IMR-90 (cell line): ENCODE measurements around the gene RGS19. TPM values are rescaled to one million over a fixed set of nuclear protein-coding genes. Genes with fewer than 3 reads are reported as not detected.

ENCODE experiments used
- ATAC-seq: fragments of 200-7000 bp; cut with Tn5 transposase; 2 replicates; pipeline ENCODE4 v1.9.1; 2020; ENCODE audit warnings: low read depth, mild to moderate bottlenecking, moderate library complexity
- BruUV-seq: library from RNA; stranded (reverse); fragments of 400-500 nt; replicated peaks from 2 replicates; lab custom pipeline; 2021; lab: Mats Ljungman, UMichigan
- CTCF ChIA-PET: fragments of 300-600 bp; formaldehyde crosslinking; extraction: SDS; loops from one replicate; lab custom pipeline; 2021; ENCODE audit warnings: antibody characterized with exemption; lab: Yijun Ruan, JAX
- POLR2A ChIA-PET: fragments of 300-600 bp; sonication (Branson Sonifier 250); formaldehyde crosslinking; loops from one replicate; lab custom pipeline; 2022; ENCODE audit warnings: antibody characterized with exemption; ENCODE audit not compliant: unreplicated experiment; lab: Charles Lee
- DNase-seq: peaks from one replicate; pipeline ENCODE4 v3.0.0; 2013
- H2AFZ ChIP-seq: replicated peaks from 2 replicates; pipeline ENCODE3; 2013; ENCODE audit warnings: low read length, mild to moderate bottlenecking; ENCODE audit not compliant: poor library complexity
- H2AK5ac ChIP-seq: 2 replicates; pipeline ENCODE4 v1.6.1; 2013; ENCODE audit warnings: low read depth, low read length, inconsistent platforms
- H2AK9ac ChIP-seq: replicated peaks from 2 replicates; pipeline ENCODE3; 2013; ENCODE audit warnings: mild to moderate bottlenecking, low read depth, low read length, moderate library complexity; ENCODE audit not compliant: poor library complexity
- H2BK120ac ChIP-seq: 2 replicates; pipeline ENCODE4 v1.6.1; 2013; ENCODE audit warnings: low read depth, low read length, inconsistent platforms
- H2BK15ac ChIP-seq: 3 replicates; pipeline ENCODE4 v1.6.1; 2013; ENCODE audit warnings: low read depth, low read length, inconsistent platforms
- H2BK20ac ChIP-seq: 2 replicates; pipeline ENCODE4 v1.6.1; 2013; ENCODE audit warnings: low read depth, mild to moderate bottlenecking, inconsistent platforms, low read length, moderate library complexity
- H2BK5ac ChIP-seq: 2 replicates; pipeline ENCODE4 v1.6.1; 2013; ENCODE audit warnings: mild to moderate bottlenecking, low read depth, low read length, inconsistent platforms; ENCODE audit not compliant: poor library complexity, severe bottlenecking
- H3K14ac ChIP-seq: replicated peaks from 2 replicates; pipeline ENCODE4 v1.6.1; 2013; ENCODE audit warnings: low read depth, low read length, inconsistent platforms
- H3K18ac ChIP-seq: 2 replicates; pipeline ENCODE4 v1.6.1; 2013; ENCODE audit warnings: low read depth, low read length, control low read depth
- H3K23ac ChIP-seq: 2 replicates; pipeline ENCODE4 v1.6.1; 2013; ENCODE audit warnings: low read depth, low read length, inconsistent platforms
- H3K27ac ChIP-seq: 2 replicates; pipeline ENCODE4 v1.5.1; 2013; ENCODE audit warnings: mild to moderate bottlenecking, control low read depth, low read length; ENCODE audit not compliant: insufficient read depth
- H3K27me3 ChIP-seq: 2 replicates; pipeline ENCODE4 v1.6.1; 2013; ENCODE audit warnings: low read length; ENCODE audit not compliant: control insufficient read depth, insufficient read depth
- H3K36me3 ChIP-seq: 2 replicates; pipeline ENCODE4 v1.6.1; 2013; ENCODE audit warnings: low read length, mixed read lengths; ENCODE audit not compliant: control insufficient read depth, insufficient read depth
- H3K4ac ChIP-seq: 2 replicates; pipeline ENCODE4 v1.6.1; 2013; ENCODE audit warnings: low read depth, low read length, inconsistent platforms
- H3K4me1 ChIP-seq: 2 replicates; pipeline ENCODE4 v1.6.1; 2013; ENCODE audit warnings: low read length, mixed read lengths; ENCODE audit not compliant: control insufficient read depth, insufficient read depth
- H3K4me2 ChIP-seq: 2 replicates; pipeline ENCODE4 v1.6.1; 2013; ENCODE audit warnings: low read depth, mild to moderate bottlenecking, control low read depth, low read length, moderate library complexity
- H3K4me3 ChIP-seq: 2 replicates; pipeline ENCODE4 v1.5.1; 2013; ENCODE audit warnings: low read depth, mild to moderate bottlenecking, control low read depth, low read length, moderate library complexity; ENCODE audit not compliant: insufficient read depth
- H3K56ac ChIP-seq: 2 replicates; pipeline ENCODE4 v1.6.1; 2013; ENCODE audit warnings: low read length, inconsistent platforms; ENCODE audit not compliant: insufficient read depth; ENCODE audit errors: extremely low read depth
- H3K79me1 ChIP-seq, 2 experiments: 2 replicates each; pipeline ENCODE4 v1.6.1; 2013; ENCODE audit warnings: low read length in 2 of 2, inconsistent platforms in 1 of 2, low read depth in 1 of 2
- H3K9ac ChIP-seq: 2 replicates; pipeline ENCODE4 v1.6.1; 2013; ENCODE audit warnings: low read depth, low read length, control low read depth
- H3K9me1 ChIP-seq: 2 replicates; pipeline ENCODE4 v1.6.1; 2013; ENCODE audit warnings: low read length, inconsistent platforms; ENCODE audit not compliant: insufficient read depth
- H3K9me3 ChIP-seq: 2 replicates; pipeline ENCODE4 v1.6.1; 2013; ENCODE audit warnings: low read length; ENCODE audit not compliant: control insufficient read depth, insufficient read depth
- H4K20me1 ChIP-seq: 2 replicates; pipeline ENCODE4 v1.6.1; 2013; ENCODE audit warnings: low read length, inconsistent platforms; ENCODE audit not compliant: insufficient read depth
- H4K5ac ChIP-seq: 2 replicates; pipeline ENCODE4 v1.6.1; 2013; ENCODE audit warnings: mild to moderate bottlenecking, low read depth, low read length, control low read depth
- H4K8ac ChIP-seq, 2 experiments: 2 replicates each; pipeline ENCODE4 v1.6.1; 2013; ENCODE audit warnings: low read depth in 2 of 2, low read length in 2 of 2, control low read depth in 1 of 2, inconsistent platforms in 1 of 2
- H4K91ac ChIP-seq: 2 replicates; pipeline ENCODE4 v1.6.1; 2013; ENCODE audit warnings: low read depth, low read length, inconsistent platforms; ENCODE audit not compliant: insufficient read depth
- BHLHE40 ChIP-seq: fragments of 150-350 bp; IDR thresholded peaks from 2 replicates; pipeline ENCODE4 v1.6.1; 2016; ENCODE audit warnings: mild to moderate bottlenecking, low read depth, low read length
- CEBPB ChIP-seq: IDR thresholded peaks from 2 replicates; pipeline ENCODE4 v1.6.1; 2012; ENCODE audit warnings: low read depth, low read length, improper control_type of control experiment
- CHD1 ChIP-seq: IDR thresholded peaks from 2 replicates; pipeline ENCODE4 v1.6.1; 2012; ENCODE audit warnings: low read depth, low read length, improper control_type of control experiment
- FOS ChIP-seq: fragments of 150-350 bp; IDR thresholded peaks from 2 replicates; pipeline ENCODE4 v1.6.1; 2016; ENCODE audit warnings: low read depth, low read length
- MAFK ChIP-seq: IDR thresholded peaks from 2 replicates; pipeline ENCODE4 v1.6.1; 2012; ENCODE audit warnings: low read depth, low read length, improper control_type of control experiment
- MAZ ChIP-seq: IDR thresholded peaks from 2 replicates; pipeline ENCODE4 v1.6.1; 2012; ENCODE audit warnings: low read depth, mild to moderate bottlenecking, low read length, improper control_type of control experiment, moderate library complexity, borderline replicate concordance
- MXI1 ChIP-seq: IDR thresholded peaks from 2 replicates; pipeline ENCODE4 v1.6.1; 2012; ENCODE audit warnings: low read depth, mild to moderate bottlenecking, low read length, moderate library complexity, borderline replicate concordance
- NFE2L2 ChIP-seq: fragments of 150-350 bp; IDR thresholded peaks from 2 replicates; pipeline ENCODE4 v1.6.1; 2016; ENCODE audit warnings: low read depth, mild to moderate bottlenecking, low read length
- POLR2A ChIP-seq: IDR thresholded peaks from 2 replicates; pipeline ENCODE4 v1.6.1; 2012; ENCODE audit warnings: mild to moderate bottlenecking, low read depth, low read length
- RAD21 ChIP-seq: IDR thresholded peaks from 2 replicates; pipeline ENCODE4 v1.6.1; 2012; ENCODE audit warnings: low read length, improper control_type of control experiment
- RCOR1 ChIP-seq: IDR thresholded peaks from 2 replicates; pipeline ENCODE4 v1.6.1; 2012; ENCODE audit warnings: mild to moderate bottlenecking, low read length, improper control_type of control experiment; ENCODE audit not compliant: insufficient replicate concordance
- RFX5 ChIP-seq: IDR thresholded peaks from 2 replicates; pipeline ENCODE4 v1.8.0; 2012; ENCODE audit warnings: low read depth, mild to moderate bottlenecking, low read length, moderate library complexity
- SMC3 ChIP-seq: fragments of 150-350 bp; IDR thresholded peaks from 2 replicates; pipeline ENCODE4 v1.6.1; 2016; ENCODE audit warnings: low read depth, mild to moderate bottlenecking, antibody characterized with exemption, low read length, moderate library complexity
- WGBS, 2 experiments: methylation state at CpG; one replicate each; pipeline versions ENCODE4 v1.1.5 to v1.1.7; 2013; ENCODE audit warnings: missing lambda C conversion rate in 2 of 2; ENCODE audit not compliant: insufficient read length in 1 of 2; ENCODE audit errors: extremely low coverage in 2 of 2; 5-methylcytosine and 5-hydroxymethylcytosine counted together
- dilution Hi-C: fragments of 300-500 bp; cut with HindIII; formaldehyde crosslinking; loops from one replicate; pipeline ENCODE4 v1.14.3; 2018; ENCODE audit warnings: low sequenced_read_pairs; ENCODE audit not compliant: unreplicated experiment
- in situ Hi-C: fragments of 300-500 bp; cut with MboI; formaldehyde crosslinking; loops from 3 replicates; pipeline ENCODE4 v1.14.3; 2019; ENCODE audit warnings: low sequenced_read_pairs, inconsistent platforms, mixed read lengths
- intact Hi-C: fragments of 100-400 bp; cut with micrococcal nuclease; formaldehyde crosslinking; loops from 2 replicates; pipeline ENCODE4 v1.10.0; 2022
- polyA plus RNA-seq, 3 experiments: library from polyadenylated mRNA; depleted of rRNA; stranded (reverse); fragments of >200 nt; gene quantifications; 2 replicates each; pipeline ENCODE4 v1.2.3, GENCODE V29; 2012; ENCODE audit warnings: low replicate concordance in 1 of 3
- total RNA-seq: library from RNA; depleted of rRNA; stranded (reverse); fragments of >200 nt; gene quantifications from 2 replicates; pipeline ENCODE4 v1.2.3, GENCODE V29; 2012
- TF ChIP-seq, protein P1 (sequence below): fragments of 150-350 bp; IDR thresholded peaks from 2 replicates; pipeline ENCODE4 v1.6.1; 2017; ENCODE audit warnings: mild to moderate bottlenecking, antibody characterized with exemption, low read length, low read depth
- TF ChIP-seq, protein P2 (sequence below): fragments of 150-350 bp; IDR thresholded peaks from 2 replicates; pipeline ENCODE4 v1.6.1; 2016; ENCODE audit warnings: low read depth, mild to moderate bottlenecking, low read length, moderate library complexity, borderline replicate concordance
- TF ChIP-seq, protein P3 (sequence below): conservative IDR thresholded peaks from 2 replicates; pipeline ENCODE4 v1.5.1; 2012; ENCODE audit warnings: mild to moderate bottlenecking, low read depth, low read length, improper control_type of control experiment

Gene RGS19
- total and polyA plus RNA-seq, 2 of the 4 experiments (the other 2 are of a cell fraction), result 7.7 to 17.5 TPM

DNA sequence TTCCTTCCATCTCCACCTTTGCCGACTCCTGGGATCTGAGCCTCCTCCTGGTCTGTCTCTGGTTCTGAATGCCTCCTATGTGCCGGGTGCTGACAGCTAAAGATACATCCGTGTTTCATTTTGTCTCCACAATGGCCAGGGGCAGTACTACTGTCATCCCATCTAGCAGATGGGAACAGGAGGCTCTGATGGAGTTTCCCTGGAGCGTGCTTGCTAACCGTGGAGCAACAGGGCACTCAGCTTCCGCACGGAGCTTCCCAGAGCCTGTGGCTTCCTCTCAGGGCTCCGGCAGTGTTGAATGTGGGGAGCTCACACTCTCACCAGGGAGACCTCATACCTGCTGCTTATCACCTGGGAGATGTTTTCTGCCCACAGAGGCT is 40.0 kb upstream of the RGS19 start:
- Histone ChIP-seq H3K9me3 (no peaks in the 10 kb centered on the region), H3K9ac (no peak overlapping the region), H3K23ac (no peak overlapping the region), H3K4me2 (no peak overlapping the region), H3K27me3 (peaks cover 32% of the 10 kb centered on the region), H2AK5ac (no peak overlapping the region), H2BK120ac (no peak overlapping the region), H2BK5ac (no peak overlapping the region), H3K9me1 (no peaks in the 10 kb centered on the region), H4K8ac (no peak overlapping the region), H3K79me1 (no peaks in the 10 kb centered on the region), H3K36me3 (no peaks in the 10 kb centered on the region), H4K20me1 (no peaks in the 10 kb centered on the region), H4K91ac (no peak overlapping the region), H3K18ac (no peak overlapping the region), H3K4ac (no peak overlapping the region), H3K56ac (no peak overlapping the region), H3K4me3 (no peak overlapping the region), H2BK15ac (no peak overlapping the region), H4K5ac (no peak overlapping the region), H2AK9ac (no peak overlapping the region), H3K14ac (no peak overlapping the region), H3K4me1 (no peaks in the 10 kb centered on the region), H3K27ac (no peak overlapping the region), H2BK20ac (no peak overlapping the region), H2AFZ (no peak overlapping the region)
- WGBS, 2 experiments, result 60% methylated on average over 1 of the region's 8 CpGs; no CpG with 5 or more reads in 1 of the 2 experiments
- ATAC-seq, result no peak
- no peak for DNase-seq
- no TSS peak for BruUV-seq
- TF ChIP-seq RCOR1 (no peak), MXI1 (no peak), BHLHE40 (no peak), SMC3 (no peak), CEBPB (no peak), NFE2L2 (no peak), POLR2A (no peak), MAFK (no peak), MAZ (no peak), FOS (no peak), RAD21 (no peak), RFX5 (no peak), CHD1 (no peak)
- TF ChIP-seq, protein P1, sequence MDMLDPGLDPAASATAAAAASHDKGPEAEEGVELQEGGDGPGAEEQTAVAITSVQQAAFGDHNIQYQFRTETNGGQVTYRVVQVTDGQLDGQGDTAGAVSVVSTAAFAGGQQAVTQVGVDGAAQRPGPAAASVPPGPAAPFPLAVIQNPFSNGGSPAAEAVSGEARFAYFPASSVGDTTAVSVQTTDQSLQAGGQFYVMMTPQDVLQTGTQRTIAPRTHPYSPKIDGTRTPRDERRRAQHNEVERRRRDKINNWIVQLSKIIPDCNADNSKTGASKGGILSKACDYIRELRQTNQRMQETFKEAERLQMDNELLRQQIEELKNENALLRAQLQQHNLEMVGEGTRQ, result no peak
- TF ChIP-seq, protein P2, sequence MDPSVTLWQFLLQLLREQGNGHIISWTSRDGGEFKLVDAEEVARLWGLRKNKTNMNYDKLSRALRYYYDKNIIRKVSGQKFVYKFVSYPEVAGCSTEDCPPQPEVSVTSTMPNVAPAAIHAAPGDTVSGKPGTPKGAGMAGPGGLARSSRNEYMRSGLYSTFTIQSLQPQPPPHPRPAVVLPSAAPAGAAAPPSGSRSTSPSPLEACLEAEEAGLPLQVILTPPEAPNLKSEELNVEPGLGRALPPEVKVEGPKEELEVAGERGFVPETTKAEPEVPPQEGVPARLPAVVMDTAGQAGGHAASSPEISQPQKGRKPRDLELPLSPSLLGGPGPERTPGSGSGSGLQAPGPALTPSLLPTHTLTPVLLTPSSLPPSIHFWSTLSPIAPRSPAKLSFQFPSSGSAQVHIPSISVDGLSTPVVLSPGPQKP, result no peak
- TF ChIP-seq, protein P3, sequence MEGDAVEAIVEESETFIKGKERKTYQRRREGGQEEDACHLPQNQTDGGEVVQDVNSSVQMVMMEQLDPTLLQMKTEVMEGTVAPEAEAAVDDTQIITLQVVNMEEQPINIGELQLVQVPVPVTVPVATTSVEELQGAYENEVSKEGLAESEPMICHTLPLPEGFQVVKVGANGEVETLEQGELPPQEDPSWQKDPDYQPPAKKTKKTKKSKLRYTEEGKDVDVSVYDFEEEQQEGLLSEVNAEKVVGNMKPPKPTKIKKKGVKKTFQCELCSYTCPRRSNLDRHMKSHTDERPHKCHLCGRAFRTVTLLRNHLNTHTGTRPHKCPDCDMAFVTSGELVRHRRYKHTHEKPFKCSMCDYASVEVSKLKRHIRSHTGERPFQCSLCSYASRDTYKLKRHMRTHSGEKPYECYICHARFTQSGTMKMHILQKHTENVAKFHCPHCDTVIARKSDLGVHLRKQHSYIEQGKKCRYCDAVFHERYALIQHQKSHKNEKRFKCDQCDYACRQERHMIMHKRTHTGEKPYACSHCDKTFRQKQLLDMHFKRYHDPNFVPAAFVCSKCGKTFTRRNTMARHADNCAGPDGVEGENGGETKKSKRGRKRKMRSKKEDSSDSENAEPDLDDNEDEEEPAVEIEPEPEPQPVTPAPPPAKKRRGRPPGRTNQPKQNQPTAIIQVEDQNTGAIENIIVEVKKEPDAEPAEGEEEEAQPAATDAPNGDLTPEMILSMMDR, result no peak
- ChIA-PET POLR2A (no interaction called here), CTCF (interaction anchor here (1.8 to 2.0 kb wide), 2 partner anchors 36 to 80 kb away, joined by 6 to 8 read pairs; no protein-coding TSS in a partner anchor)
- dilution Hi-C loops, result no loop called here
- in situ Hi-C loops, result no loop called here
- intact Hi-C loops, result no loop called here
